Activated T-cell treated with anti-CD3 and anti-CD28 coated beads, Interleukin-2, amount 50 U/mL, for 48 hours (primary cell): Measurements from ENCODE around the gene NOVA2.

Experiments
- DNase-seq, 2 experiments: peaks; one replicate each; pipeline ENCODE4 v3.0.0-alpha.2; 2020

NOVA2 gene

GRCh38 chr19:45960595-45961235 lies 12.9 kb downstream of the NOVA2 start:
- no peak for DNase-seq

- DNase-seq: no peak
Observed at GRCh38 chr19:45959517-45960025, 14.1 kb downstream of the NOVA2 start.

- no peak for DNase-seq
Observed at GRCh38 chr19:45958769-45959516, 14.7 kb downstream of the NOVA2 start.

- DNase-seq: no peak
Observed at GRCh38 chr19:45958320-45958719, 15.3 kb downstream of the NOVA2 start.

GRCh38 chr19:45955905-45956608 lies 17.6 kb downstream of the NOVA2 start:
- no peak for DNase-seq

GRCh38 chr19:45954156-45954555 lies 19.5 kb downstream of the NOVA2 start:
- DNase-seq: no peak

GRCh38 chr19:45953676-45954075 lies 20.0 kb downstream of the NOVA2 start:
- no peak for DNase-seq

- DNase-seq: peak; percentile 57 to 64
Observed at GRCh38 chr19:45952686-45953505, 20.8 kb downstream of the NOVA2 start.

- no peak for DNase-seq
Observed at GRCh38 chr19:45952341-45952685, 21.4 kb downstream of the NOVA2 start.

- DNase-seq: no peak
Observed at GRCh38 chr19:45947926-45948325, 25.7 kb downstream of the NOVA2 start.

GRCh38 chr19:45940515-45940805 lies 33.2 kb downstream of the NOVA2 start:
- DNase-seq: no peak

GRCh38 chr19:45939792-45940514 lies 33.7 kb downstream of the NOVA2 start:
- DNase-seq: no peak

- no peak for DNase-seq
Observed at GRCh38 chr19:45938733-45939319, 34.8 kb downstream of the NOVA2 start.

GRCh38 chr19:45935267-45935666 lies 38.4 kb downstream of the NOVA2 start:
- DNase-seq: no peak

GRCh38 chr19:45934551-45935230 lies 39.0 kb downstream of the NOVA2 start:
- no peak for DNase-seq

GRCh38 chr19:45933759-45934158 lies 39.9 kb downstream of the NOVA2 start:
- DNase-seq: no peak

GRCh38 chr19:45931055-45931454 lies 42.6 kb downstream of the NOVA2 start:
- no peak for DNase-seq

GRCh38 chr19:45929247-45929646 lies 44.4 kb downstream of the NOVA2 start:
- DNase-seq: no peak

- peak; percentile 86 to 90 for DNase-seq
Observed at GRCh38 chr19:45927565-45928261, 46.0 kb downstream of the NOVA2 start.

- DNase-seq: no peak
Observed at GRCh38 chr19:45924891-45925447, 48.7 kb downstream of the NOVA2 start.
